HCT116 (cell line): ENCODE results near the gene DIS3L2. TPM values are rescaled to one million over a fixed set of nuclear protein-coding genes. Genes with fewer than 3 reads are reported as not detected.

Experiments
- ATAC-seq: fragments of 200-7000 bp; cut with Tn5 transposase; 2 replicates; pipeline ENCODE4 v1.9.1; 2020; ENCODE audit warnings: mild to moderate bottlenecking, moderate library complexity
- BruUV-seq: library from RNA; stranded (reverse); fragments of 400-500 nt; replicated peaks from 2 replicates; lab custom pipeline; 2021; lab: Mats Ljungman, UMichigan
- CTCF ChIA-PET: fragments of 300-600 bp; sonication (Branson Sonifier 250); formaldehyde crosslinking; loops from one replicate; lab custom pipeline; 2021; ENCODE audit warnings: antibody characterized with exemption; lab: Charles Lee
- POLR2A ChIA-PET: fragments of 300-600, 350-600 bp; sonication (Branson Sonifier 250); formaldehyde crosslinking; loops from one replicate; lab custom pipeline; 2021; ENCODE audit warnings: antibody characterized with exemption; lab: Charles Lee
- RAD21 ChIA-PET, 2 experiments: fragments of 300-600 bp; sonication (Branson Sonifier 250); formaldehyde crosslinking; loops; one replicate each; lab custom pipeline; 2023; ENCODE audit warnings: low total read pairs in 2 of 2; ENCODE audit not compliant: uncharacterized antibody in 2 of 2, unreplicated experiment in 2 of 2, low non-redundant PET in 1 of 2; lab: Charles Lee
- DNase-seq: peaks from one replicate; pipeline ENCODE4 v3.0.0-alpha.2; 2010; ENCODE audit warnings: low read depth, low spot score
- H2AFZ ChIP-seq: fragments of 200-600 bp; shearing (Covaris generic), sonication (generic); 2 replicates; pipeline ENCODE4 v1.6.1; 2017; ENCODE audit warnings: low read depth, mixed run types, mixed read lengths, antibody characterized with exemption, low read length; ENCODE audit not compliant: poor library complexity, severe bottlenecking
- H3K27ac ChIP-seq: 2 replicates; pipeline ENCODE4 v1.5.1; 2012; ENCODE audit warnings: low read depth, low read length
- H3K27me3 ChIP-seq: fragments of 200-600 bp; sonication (generic); 2 replicates; pipeline ENCODE4 v1.6.1; 2016; ENCODE audit warnings: mixed run types, low read length, mixed read lengths; ENCODE audit not compliant: insufficient read depth
- H3K36me3 ChIP-seq, 2 experiments: fragments of 200-500 bp in 1 of 2; fragments of 200-600 bp in 1 of 2; sonication (Bioruptor generic) in 1 of 2; sonication (generic) in 1 of 2; 2 replicates each; pipeline versions ENCODE4 v1.5.1 to v1.6.1; 2014 to 2016; ENCODE audit warnings: low read length in 2 of 2, inconsistent platforms in 1 of 2, mixed read lengths in 1 of 2, mixed run types in 1 of 2; ENCODE audit not compliant: insufficient read depth in 2 of 2, control insufficient read depth in 1 of 2
- H3K4me1 ChIP-seq, 2 experiments: fragments of 200-600 bp in 1 of 2; sonication (generic) in 1 of 2; 2 replicates each; pipeline versions ENCODE4 v1.5.1 to v1.6.1; 2012 to 2017; ENCODE audit warnings: low read length in 2 of 2, inconsistent platforms in 1 of 2, mild to moderate bottlenecking in 1 of 2, mixed read lengths in 1 of 2, mixed run types in 1 of 2, moderate library complexity in 1 of 2; ENCODE audit not compliant: insufficient read depth in 2 of 2, control insufficient read depth in 1 of 2
- H3K4me2 ChIP-seq: fragments of 200-600 bp; sonication (generic); 2 replicates; pipeline ENCODE4 v1.6.1; 2017; ENCODE audit warnings: mixed run types, low read length, mixed read lengths
- H3K4me3 ChIP-seq, 2 experiments: fragments of 200-600 bp in 1 of 2; sonication (generic) in 1 of 2; replicated peaks in 1 of 2; 2 replicates each; pipeline ENCODE4 v1.5.1; 2011 to 2016; ENCODE audit warnings: low read length in 2 of 2, control low read depth in 1 of 2, low read depth in 1 of 2, mild to moderate bottlenecking in 1 of 2, mixed read lengths in 1 of 2, mixed run types in 1 of 2
- H3K79me2 ChIP-seq: fragments of 200-600 bp; sonication (generic); 2 replicates; pipeline ENCODE4 v1.6.1; 2017; ENCODE audit warnings: mild to moderate bottlenecking, mixed run types, low read length, moderate library complexity, mixed read lengths; ENCODE audit not compliant: insufficient read depth
- H3K9ac ChIP-seq: fragments of 200-600 bp; sonication (generic); 2 replicates; pipeline ENCODE4 v1.6.1; 2016; ENCODE audit warnings: low read length, mixed read lengths
- H3K9me2 ChIP-seq: fragments of 200-600 bp; sonication (generic), shearing (Covaris generic); 2 replicates; pipeline ENCODE4 v1.6.1; 2017; ENCODE audit warnings: mixed run types, mild to moderate bottlenecking, moderate library complexity; ENCODE audit not compliant: insufficient read depth
- H3K9me3 ChIP-seq, 2 experiments: fragments of 200-500 bp in 1 of 2; fragments of 200-600 bp in 1 of 2; sonication (Bioruptor generic) in 1 of 2; sonication (generic) in 1 of 2; 2 replicates each; pipeline ENCODE4 v1.6.1; 2014 to 2017; ENCODE audit warnings: low read length in 2 of 2, mixed read lengths in 2 of 2, inconsistent platforms in 1 of 2, low read depth in 1 of 2, mild to moderate bottlenecking in 1 of 2, mixed run types in 1 of 2, moderate library complexity in 1 of 2; ENCODE audit not compliant: control insufficient read depth in 1 of 2, insufficient read depth in 1 of 2
- H4K20me1 ChIP-seq: fragments of 200-600 bp; sonication (generic), shearing (Covaris generic); 2 replicates; pipeline ENCODE4 v1.6.1; 2017; ENCODE audit warnings: mixed run types, mild to moderate bottlenecking, moderate library complexity; ENCODE audit not compliant: insufficient read depth
- CTCF ChIP-seq, 3 experiments: fragments of 200-600 bp in 1 of 3; sonication (generic) in 1 of 3; IDR thresholded peaks in 2 of 3; conservative IDR thresholded peaks in 1 of 3; 2 replicates each; pipeline ENCODE4 v1.5.1; 2012 to 2017; ENCODE audit warnings: low read depth in 2 of 3, low read length in 2 of 3, antibody characterized with exemption in 1 of 3, borderline replicate concordance in 1 of 3, control low read depth in 1 of 3, mild to moderate bottlenecking in 1 of 3, mixed read lengths in 1 of 3, mixed run types in 1 of 3, moderate library complexity in 1 of 3; ENCODE audit not compliant: insufficient read depth in 1 of 3
- MAX ChIP-seq: IDR thresholded peaks from 2 replicates; pipeline ENCODE4 v1.6.1; 2012
- RAD21 ChIP-seq: IDR thresholded peaks from 2 replicates; pipeline ENCODE4 v1.6.1; 2012; ENCODE audit warnings: low read depth, mild to moderate bottlenecking
- REST ChIP-seq: IDR thresholded peaks from 2 replicates; pipeline ENCODE4 v1.6.1; 2012; ENCODE audit warnings: low read depth
- SP1 ChIP-seq: IDR thresholded peaks from 2 replicates; pipeline ENCODE4 v1.6.1; 2012; ENCODE audit warnings: low read depth
- SRF ChIP-seq: IDR thresholded peaks from 2 replicates; pipeline ENCODE4 v1.6.1; 2012; ENCODE audit warnings: low read depth
- TCF7L2 ChIP-seq: IDR thresholded peaks from 2 replicates; pipeline ENCODE4 v1.7.0; 2011; ENCODE audit warnings: borderline replicate concordance, inconsistent platforms; ENCODE audit not compliant: insufficient read depth, insufficient read length; ENCODE audit errors: extremely low read depth
- ZBTB33 ChIP-seq: IDR thresholded peaks from 2 replicates; pipeline ENCODE4 v1.6.1; 2011; ENCODE audit warnings: mild to moderate bottlenecking, low read length, moderate library complexity; ENCODE audit not compliant: insufficient replicate concordance; ENCODE audit errors: extremely low read depth
- ZFX ChIP-seq: fragments of 450-650 bp; IDR thresholded peaks from 2 replicates; pipeline ENCODE4 v1.6.1; 2017
- intact Hi-C: fragments of 100-400 bp; cut with micrococcal nuclease; formaldehyde crosslinking; loops from 2 replicates; pipeline ENCODE4 v1.10.0; 2022
- total RNA-seq: library from RNA; stranded (reverse); gene quantifications from one replicate; pipeline ENCODE4 v1.2.1, GENCODE V29; 2021; ENCODE audit not compliant: unreplicated experiment

Gene DIS3L2
- total RNA-seq, 1 experiment from 2014 or later = 42.5 TPM

GRCh38 chr2:232001073-232001472 lies 39.6 kb downstream of the DIS3L2 start:
- H2AFZ ChIP-seq = no peak overlapping the region
- H3K27me3 ChIP-seq = no peaks in the 10 kb centered on the region
- peaks cover 87% of the 10 kb centered on the region for H3K79me2 ChIP-seq
- DNase-seq (no peak), ATAC-seq (no peak)
- H3K27ac ChIP-seq = no peak overlapping the region
- no TSS peak for BruUV-seq
- no peaks in the 10 kb centered on the region for H3K9me2 ChIP-seq
- no peak for TF ChIP-seq SP1
- TF ChIP-seq CTCF (IDR thresholded peaks at IDR 0.05 in 2 of 3, conservative IDR thresholded peaks at IDR 0.05 in 1 of 3; ENCODE audit: borderline replicate concordance in 1 of 3, insufficient read depth in 1 of 3, low read depth in 2 of 3, low read length in 2 of 3) = no peak
- TF ChIP-seq SRF = no peak
- no peak for TF ChIP-seq TCF7L2
- no peak for TF ChIP-seq ZFX
- no peak for TF ChIP-seq RAD21
- TF ChIP-seq ZBTB33 = no peak
- TF ChIP-seq MAX = no peak
- no peak for TF ChIP-seq REST
- H4K20me1 ChIP-seq = no peaks in the 10 kb centered on the region; the same call in 1 of the 2 replicates
- CTCF ChIA-PET = no interaction called here
- H3K4me1 ChIP-seq = no peaks in the 10 kb centered on the region
- no peak overlapping the region for H3K4me2 ChIP-seq
- no peak overlapping the region for H3K9ac ChIP-seq
- H3K4me3 ChIP-seq = no peak overlapping the region
- intact Hi-C loops = no loop called here
- no peaks in the 10 kb centered on the region for H3K9me3 ChIP-seq
- POLR2A ChIA-PET = no interaction called here
- RAD21 ChIA-PET = interaction anchor here in 1 of 2 experiments (0.6 kb wide), 1 partner anchor 96 kb away, joined by 3 read pairs; no protein-coding TSS in a partner anchor
- no peaks in the 10 kb centered on the region for H3K36me3 ChIP-seq
